Ovary (tissue), 9 donors: ENCODE measurements around the gene CCL22. TPM values are rescaled to one million over a fixed set of nuclear protein-coding genes. Genes with fewer than 3 reads are reported as not detected.

Experiments used
- DNase-seq, 5 donors: peaks; one replicate each; pipeline ENCODE4 v3.0.0-alpha.2; 2019 to 2020
- H3K27ac ChIP-seq, 2 donors: fragments of 200-600 bp; one replicate each; pipeline versions ENCODE4 v1.5.1 to v1.8.0; 2019 to 2022
- H3K27me3 ChIP-seq: fragments of 200-600 bp; one replicate; pipeline ENCODE4 v1.8.0; 2022
- H3K36me3 ChIP-seq: fragments of 200-600 bp; sonication (generic); one replicate; pipeline ENCODE4 v1.5.1; 2019
- H3K4me1 ChIP-seq: one replicate; pipeline ENCODE4 v1.8.1; 2013; ENCODE audit warnings: mild to moderate bottlenecking, moderate library complexity; ENCODE audit not compliant: insufficient read depth
- H3K4me3 ChIP-seq: fragments of 200-600 bp; sonication (generic); one replicate; pipeline ENCODE4 v1.5.1; 2017
- H3K9me3 ChIP-seq, 2 donors: fragments of 200-600 bp in 1 of 2; sonication (generic) in 1 of 2; one replicate each; pipeline versions ENCODE4 v1.5.1 to v1.8.1; 2013 to 2019; ENCODE audit warnings: mild to moderate bottlenecking in 1 of 2, moderate library complexity in 1 of 2
- EP300 ChIP-seq: sonication (generic); formaldehyde crosslinking; IDR thresholded peaks from one replicate; pipeline ENCODE4 v1.6.1; 2017; ENCODE audit warnings: antibody characterized with exemption
- POLR2A ChIP-seq: fragments of 450-650 bp; IDR thresholded peaks from one replicate; pipeline ENCODE4 v1.6.1; 2017; ENCODE audit warnings: antibody characterized with exemption, mild to moderate bottlenecking, moderate library complexity
- WGBS, 3 donors: extraction: QIAGEN DNeasy Blood & Tissue Kit in 1 of 3; methylation state at CpG; one replicate each; pipeline versions ENCODE4 v1.1.5 to v1.1.7; 2013 to 2017; 5-methylcytosine and 5-hydroxymethylcytosine counted together
- intact Hi-C, 4 donors: fragments of 100-400 bp; cut with DNase I; formaldehyde crosslinking; loops; one replicate each; pipeline versions ENCODE4 v1.11.0 to v1.15.1; 2022 to 2023
- polyA plus RNA-seq, 2 donors: library from polyadenylated mRNA; stranded (reverse); fragments of 200-250 nt in 1 of 2; fragments of 350-450 nt in 1 of 2; fragmentation: Illumina TruSeq in 1 of 2; extraction: RNeasy Lipid Tissue Mini Kit (QIAGEN cat#74804) in 1 of 2; gene quantifications; one replicate each; pipeline ENCODE4 v1.2.3, GENCODE V29; 2013 to 2014
- small RNA-seq: library from RNA; depleted of rRNA; stranded (forward); fragments of <200 nt; gene quantifications from one replicate; pipeline ENCODE3, GENCODE V24; 2016
- total RNA-seq, 7 donors: library from RNA; depleted of rRNA in 2 of 7; stranded (reverse); fragments of >200 nt in 2 of 7; fragmentation: NEBNext Ultra II Directional in 3 of 7; extraction: Animal tissue kit (Norgen Biotek cat#: 25700) in 3 of 7; gene quantifications; one replicate each; pipeline versions ENCODE4 v1.1.0 to v1.2.4, GENCODE V29; 2016 to 2023
- TF ChIP-seq, protein P1 (sequence below), 3 donors: fragments of 450-650 bp in 2 of 3; fragments of 200-600 bp in 1 of 3; IDR thresholded peaks; one replicate each; pipeline versions ENCODE4 v1.5.1 to v1.8.0; 2016 to 2022; ENCODE audit warnings: antibody characterized with exemption in 3 of 3, mild to moderate bottlenecking in 1 of 3
- donor health status: DM: no; HTN: no; CAD: no; lungs with moderate emphysema.
- donor health status: DM: no; HTN: no; CAD: no.
- donor health status: Bipolar disorder and iron deficiency.
- donor health status: DM: yes; HTN: yes; CAD: no.
- donor health status: DM: no; HTN: no; CAD: no.
- donor health status: DM: yes; HTN: yes; CAD: no.

The CCL22 gene
- total and polyA plus RNA-seq, 9 donors = 0.40 to 0.74 TPM; not detected in 7

DNA sequence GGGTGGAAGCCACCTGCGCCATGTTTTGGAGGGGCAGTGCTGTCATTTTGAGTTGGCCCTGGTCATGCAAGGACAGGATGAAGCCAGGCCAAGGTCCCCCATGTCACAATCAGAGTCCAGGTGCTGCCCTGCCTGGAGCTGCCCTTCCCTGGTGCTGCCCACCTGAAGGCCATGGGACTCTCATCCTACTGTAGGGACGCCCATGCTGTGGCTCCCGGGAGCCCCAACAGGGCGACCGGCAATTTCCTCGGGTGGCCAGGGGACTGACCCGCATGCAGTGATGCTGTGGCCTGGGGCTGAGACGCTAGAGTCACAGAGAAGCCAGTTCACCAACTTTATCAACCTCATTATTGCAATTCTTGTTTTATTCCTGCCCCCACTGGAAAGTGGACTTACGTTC is 54.0 kb downstream of the CCL22 start:
- 88 to 93% (median 90%) methylated on average over 9 of the region's 9 CpGs for WGBS, 3 donors
- intact Hi-C loops = loop anchor here in 2 of 4 donors (10.0 kb wide), 2 partner anchors 102 to 328 kb away; no protein-coding TSS in a partner anchor
- no peak for TF ChIP-seq EP300
- TF ChIP-seq, protein P1, sequence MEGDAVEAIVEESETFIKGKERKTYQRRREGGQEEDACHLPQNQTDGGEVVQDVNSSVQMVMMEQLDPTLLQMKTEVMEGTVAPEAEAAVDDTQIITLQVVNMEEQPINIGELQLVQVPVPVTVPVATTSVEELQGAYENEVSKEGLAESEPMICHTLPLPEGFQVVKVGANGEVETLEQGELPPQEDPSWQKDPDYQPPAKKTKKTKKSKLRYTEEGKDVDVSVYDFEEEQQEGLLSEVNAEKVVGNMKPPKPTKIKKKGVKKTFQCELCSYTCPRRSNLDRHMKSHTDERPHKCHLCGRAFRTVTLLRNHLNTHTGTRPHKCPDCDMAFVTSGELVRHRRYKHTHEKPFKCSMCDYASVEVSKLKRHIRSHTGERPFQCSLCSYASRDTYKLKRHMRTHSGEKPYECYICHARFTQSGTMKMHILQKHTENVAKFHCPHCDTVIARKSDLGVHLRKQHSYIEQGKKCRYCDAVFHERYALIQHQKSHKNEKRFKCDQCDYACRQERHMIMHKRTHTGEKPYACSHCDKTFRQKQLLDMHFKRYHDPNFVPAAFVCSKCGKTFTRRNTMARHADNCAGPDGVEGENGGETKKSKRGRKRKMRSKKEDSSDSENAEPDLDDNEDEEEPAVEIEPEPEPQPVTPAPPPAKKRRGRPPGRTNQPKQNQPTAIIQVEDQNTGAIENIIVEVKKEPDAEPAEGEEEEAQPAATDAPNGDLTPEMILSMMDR (IDR thresholded peaks at IDR 0.05) = no peak
- TF ChIP-seq POLR2A = no peak
- no peak overlapping the region for H3K27ac ChIP-seq
- H3K4me3 ChIP-seq = no peak overlapping the region
- H3K9me3 ChIP-seq = no peaks in the 10 kb centered on the region
- H3K4me1 ChIP-seq = peaks cover 1% of the 10 kb centered on the region
- H3K27me3 ChIP-seq = no peaks in the 10 kb centered on the region
- H3K36me3 ChIP-seq = no peaks in the 10 kb centered on the region
- DNase-seq = no peak

DNA sequence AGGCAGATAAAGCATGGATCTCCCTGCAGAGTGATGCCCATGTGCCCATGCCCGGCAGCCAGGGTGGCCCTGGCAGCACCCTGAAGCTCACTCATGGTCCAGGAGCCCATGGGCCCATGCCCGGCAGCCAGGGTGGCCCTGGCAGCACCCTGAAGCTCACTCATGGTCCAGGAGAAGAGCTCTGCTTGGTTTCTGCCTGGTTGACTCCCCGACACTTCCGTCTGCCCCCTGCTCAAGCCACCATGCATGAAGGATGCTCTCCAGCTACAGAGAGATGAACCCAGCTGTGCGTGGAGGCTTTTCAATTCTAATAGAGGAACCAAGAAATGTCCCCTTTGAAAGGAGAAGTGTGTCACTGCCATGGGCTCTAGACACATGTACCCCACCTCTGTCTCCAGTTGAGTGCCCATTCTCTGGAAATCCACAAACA is 54.7 kb downstream of the CCL22 start:
- Histone ChIP-seq H3K27ac (no peak overlapping the region), H3K27me3 (no peaks in the 10 kb centered on the region), H3K4me1 (peaks cover 1% of the 10 kb centered on the region), H3K4me3 (no peak overlapping the region), H3K36me3 (no peaks in the 10 kb centered on the region), H3K9me3 (no peaks in the 10 kb centered on the region)
- 86 to 92% (median 91%) methylated on average over 4 to 5 of the region's 5 CpGs for WGBS, 3 donors
- no peak for DNase-seq
- intact Hi-C loops = loop anchor here in 2 of 4 donors (10.0 kb wide), 2 partner anchors 101 to 329 kb away; no protein-coding TSS in a partner anchor
- TF ChIP-seq, protein P1 (IDR thresholded peaks at IDR 0.05) = no peak
- no peak for TF ChIP-seq POLR2A
- TF ChIP-seq EP300 = no peak

DNA sequence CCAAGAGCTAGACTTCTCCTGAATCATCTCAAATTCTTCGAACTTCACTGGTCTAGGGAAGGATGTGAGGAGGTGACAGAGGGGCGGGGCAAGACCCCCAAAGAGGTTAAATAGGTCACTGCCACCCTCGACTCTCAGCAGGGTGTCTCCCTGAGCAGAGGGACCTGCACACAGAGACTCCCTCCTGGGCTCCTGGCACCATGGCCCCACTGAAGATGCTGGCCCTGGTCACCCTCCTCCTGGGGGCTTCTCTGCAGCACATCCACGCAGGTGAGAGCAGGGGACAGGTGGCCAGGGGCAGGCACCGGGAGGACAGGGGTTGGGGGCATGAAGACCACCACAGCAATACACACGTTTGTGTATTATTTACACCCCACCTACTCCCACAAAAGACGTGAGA is 55.1 kb downstream of the CCL22 start:
- no peak for DNase-seq
- Histone ChIP-seq H3K27ac (no peak overlapping the region), H3K4me1 (peaks cover 1% of the 10 kb centered on the region), H3K4me3 (no peak overlapping the region), H3K36me3 (no peaks in the 10 kb centered on the region), H3K9me3 (no peaks in the 10 kb centered on the region), H3K27me3 (no peaks in the 10 kb centered on the region)
- 53 to 66% (median 66%) methylated on average over 7 of the region's 7 CpGs for WGBS, 3 donors
- intact Hi-C loops = loop anchor here in 2 of 4 donors (2.0 to 10.0 kb wide), 3 partner anchors 101 to 329 kb away; no protein-coding TSS in a partner anchor
- TF ChIP-seq EP300 = no peak
- TF ChIP-seq, protein P1 (IDR thresholded peaks at IDR 0.05) = no peak
- TF ChIP-seq POLR2A = no peak

Small RNA genes within 50 kb of the gene (small RNA-seq; reads per million reads assigned to genes)
- not detected for gene AC108081.1

Other genes with a start within 250 kb of the CCL22 start
- gene PSME3IP1, start 172.7 kb upstream of the CCL22 start, total RNA-seq = 10 to 100 TPM; 38.0 to 79.1 (median 59.3) TPM
- gene PSME3IP1, start 172.7 kb upstream of the CCL22 start, polyA plus RNA-seq = 100 to 1,000 TPM in 1 of 2 donors, 10 to 100 TPM in 1; 46.8 to 147 TPM
- 10 to 100 TPM; 26.8 to 42.1 (median 29.0) TPM for gene RSPRY1, start 172.5 kb upstream of the CCL22 start, total RNA-seq
- 10 to 100 TPM; 15.9 to 22.8 TPM for gene RSPRY1, start 172.5 kb upstream of the CCL22 start, polyA plus RNA-seq
- gene ARL2BP, start 113.5 kb upstream of the CCL22 start, total RNA-seq = 10 to 100 TPM; 50.0 to 74.3 (median 57.7) TPM
- gene ARL2BP, start 113.5 kb upstream of the CCL22 start, polyA plus RNA-seq = 10 to 100 TPM; 45.3 to 88.0 TPM
- gene PLLP, start 74.1 kb upstream of the CCL22 start, total RNA-seq = 10 to 100 TPM in 1 of 7 donors, 1 to 10 TPM in 5, under 1 TPM in 1; 0.94 to 54.2 (median 4.0) TPM
- 1 to 10 TPM; 3.4 to 5.9 TPM for gene PLLP, start 74.1 kb upstream of the CCL22 start, polyA plus RNA-seq
- gene CX3CL1, start 13.7 kb downstream of the CCL22 start, total RNA-seq = 10 to 100 TPM in 2 of 7 donors, 1 to 10 TPM in 5; 2.2 to 12.2 (median 6.6) TPM
- 1 to 10 TPM; 9.8 to 9.9 TPM for gene CX3CL1, start 13.7 kb downstream of the CCL22 start, polyA plus RNA-seq
- not detected for gene CCL17, start 46.0 kb downstream of the CCL22 start, total RNA-seq
- gene CCL17, start 46.0 kb downstream of the CCL22 start, polyA plus RNA-seq = not detected
- gene CIAPIN1, start 88.6 kb downstream of the CCL22 start, total RNA-seq = 10 to 100 TPM in 6 of 7 donors, 1 to 10 TPM in 1; 9.2 to 33.5 (median 20.8) TPM
- gene CIAPIN1, start 88.6 kb downstream of the CCL22 start, polyA plus RNA-seq = 10 to 100 TPM; 16.0 to 32.8 TPM
- 10 to 100 TPM; 24.4 to 37.5 (median 29.7) TPM for gene COQ9, start 88.7 kb downstream of the CCL22 start, total RNA-seq
- 10 to 100 TPM; 36.2 to 68.8 TPM for gene COQ9, start 88.7 kb downstream of the CCL22 start, polyA plus RNA-seq
- gene POLR2C, start 103.9 kb downstream of the CCL22 start, total RNA-seq = 10 to 100 TPM; 54.9 to 96.9 (median 65.8) TPM
- gene POLR2C, start 103.9 kb downstream of the CCL22 start, polyA plus RNA-seq = 10 to 100 TPM; 70.5 to 74.1 TPM
- 10 to 100 TPM; 14.0 to 34.7 (median 29.2) TPM for gene DOK4, start 127.7 kb downstream of the CCL22 start, total RNA-seq
- gene DOK4, start 127.7 kb downstream of the CCL22 start, polyA plus RNA-seq = 10 to 100 TPM in 1 of 2 donors, 1 to 10 TPM in 1; 9.9 to 26.7 TPM
- 10 to 100 TPM; 11.9 to 22.4 (median 15.6) TPM for gene CCDC102A, start 177.8 kb downstream of the CCL22 start, total RNA-seq
- gene CCDC102A, start 177.8 kb downstream of the CCL22 start, polyA plus RNA-seq = 10 to 100 TPM in 1 of 2 donors, 1 to 10 TPM in 1; 5.9 to 10.2 TPM
- under 1 TPM; 0.12 to 0.43 (median 0.27) TPM for gene ADGRG5, start 183.9 kb downstream of the CCL22 start, total RNA-seq
- gene ADGRG5, start 183.9 kb downstream of the CCL22 start, polyA plus RNA-seq = under 1 TPM in 1 of 2 donors, not detected in 1; 0.15 TPM